ENCODE data around the gene BYSL.

- TF ChIP-seq CTCF (IDR thresholded peaks at IDR 0.05) (no peak), POLR2A (IDR thresholded peaks at IDR 0.05) (no peak)
Measured at GRCh38 chr6:41931792-41932191, 10.5 kb downstream of the BYSL start.
